Neural progenitor cell (in vitro differentiated cells): Measurements from ENCODE around the gene MTRR.

Experiments used
- EZH2phosphoT487 ChIP-seq: fragments of 200-600 bp; sonication (generic); IDR thresholded peaks from 2 replicates; pipeline ENCODE4 v1.6.1; 2017; ENCODE audit warnings: antibody characterized with exemption
- TF ChIP-seq, protein P1 (sequence below): fragments of 200-600 bp; sonication (generic); IDR thresholded peaks from 2 replicates; pipeline ENCODE4 v1.5.1; 2017; ENCODE audit warnings: antibody characterized with exemption, mild to moderate bottlenecking

- no peak for TF ChIP-seq EZH2phosphoT487
- TF ChIP-seq, protein P1, sequence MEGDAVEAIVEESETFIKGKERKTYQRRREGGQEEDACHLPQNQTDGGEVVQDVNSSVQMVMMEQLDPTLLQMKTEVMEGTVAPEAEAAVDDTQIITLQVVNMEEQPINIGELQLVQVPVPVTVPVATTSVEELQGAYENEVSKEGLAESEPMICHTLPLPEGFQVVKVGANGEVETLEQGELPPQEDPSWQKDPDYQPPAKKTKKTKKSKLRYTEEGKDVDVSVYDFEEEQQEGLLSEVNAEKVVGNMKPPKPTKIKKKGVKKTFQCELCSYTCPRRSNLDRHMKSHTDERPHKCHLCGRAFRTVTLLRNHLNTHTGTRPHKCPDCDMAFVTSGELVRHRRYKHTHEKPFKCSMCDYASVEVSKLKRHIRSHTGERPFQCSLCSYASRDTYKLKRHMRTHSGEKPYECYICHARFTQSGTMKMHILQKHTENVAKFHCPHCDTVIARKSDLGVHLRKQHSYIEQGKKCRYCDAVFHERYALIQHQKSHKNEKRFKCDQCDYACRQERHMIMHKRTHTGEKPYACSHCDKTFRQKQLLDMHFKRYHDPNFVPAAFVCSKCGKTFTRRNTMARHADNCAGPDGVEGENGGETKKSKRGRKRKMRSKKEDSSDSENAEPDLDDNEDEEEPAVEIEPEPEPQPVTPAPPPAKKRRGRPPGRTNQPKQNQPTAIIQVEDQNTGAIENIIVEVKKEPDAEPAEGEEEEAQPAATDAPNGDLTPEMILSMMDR, result no peak
These were observed 9.5 kb downstream of the MTRR start for GRCh38 chr5:7878381-7878873.
